Measurements from ENCODE around the gene DYNC1I2.
"Not testable (repeated sequence)": the region's sequence is repeated elsewhere in the genome, so short reads cannot be mapped to it uniquely, and the experiment has no call there.

The DYNC1I2 gene

GRCh38 chr2:171774581-171774980 is 87.3 kb downstream of the DYNC1I2 start:
- DNase-seq (ENCODE audit: low read depth in 2 of 2), result not testable (repeated sequence)

GRCh38 chr2:171778515-171778914 is 91.2 kb downstream of the DYNC1I2 start:
- DNase-seq (ENCODE audit: low read depth in 2 of 2), result no peak

DNA sequence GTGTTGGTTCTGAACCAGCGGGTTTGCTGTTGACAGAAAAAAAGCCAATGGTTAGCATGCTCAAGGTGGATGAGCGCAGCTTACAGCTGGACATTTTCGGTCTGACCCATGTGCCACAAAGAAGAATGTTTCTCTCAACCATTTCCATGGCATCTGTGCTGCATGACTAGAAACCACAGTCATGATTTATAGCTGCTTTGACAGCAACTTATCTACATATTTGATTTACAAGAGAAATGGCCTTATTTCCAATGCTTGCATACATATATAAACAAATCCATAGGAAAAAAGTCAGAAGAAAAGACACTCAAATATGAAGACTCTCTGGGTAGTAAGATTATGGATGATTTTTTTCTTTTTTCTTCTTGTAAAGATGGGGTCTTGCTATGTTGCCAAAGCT is 98.2 kb downstream of the DYNC1I2 start:
- no peak for DNase-seq (ENCODE audit: low read depth in 2 of 2)

DNA sequence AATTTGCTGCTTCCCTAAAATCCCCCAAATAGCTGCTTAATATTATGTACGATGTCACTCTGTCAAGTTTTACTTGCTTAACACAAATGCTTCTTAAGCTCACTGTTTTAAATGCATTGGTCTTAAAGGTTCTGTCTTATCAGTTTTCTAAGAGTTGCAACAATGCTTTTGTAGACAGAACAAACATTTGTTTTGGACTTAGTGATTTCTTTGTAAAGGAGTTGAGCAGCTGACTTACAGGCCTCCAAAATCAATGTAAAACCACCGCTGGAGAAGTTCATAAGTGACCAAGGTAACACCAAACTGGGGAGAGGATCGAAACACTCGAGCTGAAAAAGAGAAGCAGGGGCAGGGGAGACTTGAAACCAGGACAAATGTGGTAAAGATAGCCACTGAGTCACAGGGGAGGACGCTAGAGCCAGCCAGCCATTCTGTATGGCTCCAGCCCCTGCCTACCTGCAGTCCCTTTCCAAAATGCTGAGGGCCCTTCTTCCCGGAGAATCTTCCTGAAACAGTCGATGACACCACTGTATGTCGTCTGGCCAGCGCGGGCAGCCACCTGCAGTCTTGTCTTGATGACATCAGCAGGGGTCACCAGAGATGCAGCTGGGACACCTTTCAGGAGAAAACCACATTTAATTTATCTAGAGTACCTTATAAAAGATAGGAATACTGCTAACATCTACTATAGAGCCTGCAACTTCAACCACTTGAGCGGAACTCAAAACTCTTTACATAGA is 100.2 kb downstream of the DYNC1I2 start:
- no peak for DNase-seq (ENCODE audit: low read depth in 2 of 2)

DNA sequence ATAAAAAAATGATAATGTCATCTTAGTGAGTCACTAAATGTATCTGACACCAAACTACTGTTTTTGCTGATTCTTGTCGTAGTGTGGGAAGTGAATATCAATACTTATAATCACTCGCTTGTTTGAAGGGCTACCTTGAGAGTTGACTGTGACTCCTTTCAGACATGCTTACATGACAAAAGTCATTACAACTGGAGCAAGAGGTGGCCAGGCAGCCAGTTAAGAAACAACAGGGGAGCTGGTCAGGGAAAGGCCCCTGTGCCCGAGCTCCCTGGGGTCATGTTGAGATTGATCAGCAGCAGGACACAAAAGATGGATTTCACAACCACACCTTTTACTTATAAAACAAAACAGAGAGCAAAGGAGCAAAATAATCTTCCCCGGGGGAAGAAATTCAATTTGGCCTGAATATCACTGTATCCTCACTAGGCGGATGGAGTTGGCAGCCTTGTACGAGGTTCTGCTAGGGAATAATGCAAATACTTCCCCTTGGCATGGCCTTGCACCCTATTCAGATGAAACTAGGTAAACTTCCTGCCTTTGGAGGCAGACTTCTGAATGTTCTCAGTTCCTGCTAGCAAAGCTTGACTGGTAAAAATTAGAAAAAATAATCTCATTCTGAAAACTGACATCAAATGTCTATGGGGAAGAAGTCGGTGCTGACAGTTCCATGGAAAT is 101.2 kb downstream of the DYNC1I2 start:
- DNase-seq (ENCODE audit: low read depth in 2 of 2), result no peak

- DNase-seq (ENCODE audit: low read depth in 2 of 2), result no peak
Measured at GRCh38 chr2:171789956-171790355, 102.7 kb downstream of the DYNC1I2 start.

DNA sequence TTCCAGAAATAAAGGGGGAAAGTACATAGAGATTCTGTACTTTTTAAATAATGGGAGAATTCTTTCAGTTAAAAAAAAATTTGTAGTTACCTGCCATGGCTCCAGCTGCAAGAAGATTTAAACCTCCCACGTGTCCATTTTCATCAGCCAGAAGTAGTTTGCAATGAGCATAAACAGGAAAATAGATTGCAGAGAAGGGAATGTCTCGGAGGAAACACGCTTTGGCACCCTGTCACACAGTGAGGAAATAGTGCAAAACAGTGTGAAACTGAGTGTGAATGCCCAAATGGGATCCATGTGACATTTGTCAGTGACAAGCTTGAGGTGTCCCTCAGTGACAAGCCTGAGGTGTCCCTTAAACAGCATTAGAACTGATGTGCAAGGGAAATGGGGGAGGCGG is 104.1 kb downstream of the DYNC1I2 start:
- no peak for DNase-seq (ENCODE audit: low read depth in 2 of 2)

GRCh38 chr2:171792157-171792556 is 104.9 kb downstream of the DYNC1I2 start:
- no peak for DNase-seq (ENCODE audit: low read depth in 2 of 2)

GRCh38 chr2:171792886-171793580 is 105.8 kb downstream of the DYNC1I2 start:
- DNase-seq (ENCODE audit: low read depth in 2 of 2), result no peak

GRCh38 chr2:171793691-171794678 is 106.7 kb downstream of the DYNC1I2 start:
- DNase-seq (ENCODE audit: low read depth in 2 of 2), result no peak

DNA sequence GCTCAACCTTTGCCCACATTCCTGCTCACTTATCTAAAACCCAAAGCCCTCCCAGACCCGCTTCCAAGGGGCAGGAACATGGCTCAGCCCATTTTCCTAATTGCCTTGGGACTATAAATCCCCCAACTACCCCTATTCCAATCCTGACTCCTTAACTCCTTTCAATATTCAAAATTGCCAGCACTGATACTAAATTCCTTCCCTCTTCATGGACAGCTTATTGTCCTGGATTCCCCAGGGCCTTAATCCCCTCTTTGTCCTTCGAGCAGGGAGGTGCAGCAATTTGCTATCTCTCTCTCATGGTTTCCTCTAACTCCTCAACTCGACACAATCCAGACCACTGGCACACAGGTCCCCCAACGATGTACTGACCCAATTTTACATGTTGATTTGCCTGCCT is 107.6 kb downstream of the DYNC1I2 start:
- DNase-seq (ENCODE audit: low read depth in 2 of 2), result no peak

Measured in stimulated activated CD4-positive, alpha-beta T cell treated with anti-CD3 and anti-CD28 coated beads, Interleukin-15, amount 100 ng/mL, for 48 hours (primary cell).